Common myeloid progenitor, CD34-positive (primary cell): ENCODE results near the gene PRICKLE4.
"Not testable (repeated sequence)": the region's sequence is repeated elsewhere in the genome, so short reads cannot be mapped to it uniquely, and the experiment has no call there.

Experiments
- CTCF ChIA-PET: fragments of 350-600 bp; sonication (Branson Sonifier 250); formaldehyde crosslinking; loops from one replicate; lab custom pipeline; 2021; ENCODE audit warnings: antibody characterized with exemption; lab: Charles Lee
- POLR2A ChIA-PET: fragments of 350-600 bp; sonication (Branson Sonifier 250); formaldehyde crosslinking; loops from one replicate; lab custom pipeline; 2021; ENCODE audit warnings: antibody characterized with exemption; lab: Charles Lee
- DNase-seq, 3 donors: peaks; one replicate each; pipeline versions ENCODE4 v3.0.0 to v3.0.0-alpha.2; 2013
- H3K27ac ChIP-seq, 2 experiments: 1 replicate in 1 of 2; 2 replicates in 1 of 2; pipeline ENCODE4 v1.7.0; 2013; ENCODE audit warnings: inconsistent platforms in 2 of 2, low read length in 2 of 2, mild to moderate bottlenecking in 2 of 2, low read depth in 1 of 2, moderate library complexity in 1 of 2; ENCODE audit not compliant: severe bottlenecking in 2 of 2, insufficient read depth in 1 of 2, poor library complexity in 1 of 2
- H3K27me3 ChIP-seq, 5 experiments: replicated peaks in 2 of 5; 1 replicate in 3 of 5; 2 replicates in 2 of 5; pipeline versions ENCODE4 v1.6.1 to v1.7.0; 2013; ENCODE audit warnings: low read length in 4 of 5, mild to moderate bottlenecking in 2 of 5, moderate library complexity in 2 of 5, inconsistent platforms in 1 of 5; ENCODE audit not compliant: insufficient read depth in 5 of 5, control insufficient read depth in 4 of 5
- H3K36me3 ChIP-seq, 4 experiments: 1 replicate in 2 of 4; 2 replicates in 2 of 4; pipeline versions ENCODE4 v1.6.1 to v1.7.0; 2013; ENCODE audit warnings: low read length in 3 of 4, control low read depth in 1 of 4, mild to moderate bottlenecking in 1 of 4; ENCODE audit not compliant: control insufficient read depth in 4 of 4, insufficient read depth in 4 of 4
- H3K4me1 ChIP-seq, 4 experiments: 1 replicate in 3 of 4; 2 replicates in 1 of 4; pipeline versions ENCODE4 v1.6.1 to v1.7.1; 2013; ENCODE audit warnings: low read length in 3 of 4, mild to moderate bottlenecking in 3 of 4, control low read depth in 1 of 4, inconsistent platforms in 1 of 4, moderate library complexity in 1 of 4; ENCODE audit not compliant: control insufficient read depth in 4 of 4, insufficient read depth in 4 of 4; ENCODE audit errors: control extremely low read depth in 1 of 4
- H3K4me3 ChIP-seq, 7 experiments: 1 replicate in 4 of 7; 2 replicates in 3 of 7; pipeline versions ENCODE4 v1.5.1 to v1.7.0; 2013; ENCODE audit warnings: mild to moderate bottlenecking in 7 of 7, low read length in 6 of 7, moderate library complexity in 6 of 7, inconsistent platforms in 2 of 7, low read depth in 2 of 7, control low read depth in 1 of 7; ENCODE audit not compliant: insufficient read depth in 4 of 7, control insufficient read depth in 1 of 7; ENCODE audit errors: extremely low read depth in 1 of 7
- H3K9me3 ChIP-seq, 5 experiments: 1 replicate in 4 of 5; 2 replicates in 1 of 5; pipeline versions ENCODE4 v1.6.1 to v1.7.1; 2013; ENCODE audit warnings: low read length in 4 of 5, mild to moderate bottlenecking in 2 of 5, inconsistent platforms in 1 of 5, low read depth in 1 of 5, moderate library complexity in 1 of 5; ENCODE audit not compliant: control insufficient read depth in 4 of 5, insufficient read depth in 2 of 5; ENCODE audit errors: control extremely low read depth in 1 of 5
- WGBS: methylation state at CpG from one replicate; pipeline ENCODE4 v1.1.5; 2013; ENCODE audit not compliant: insufficient coverage; 5-methylcytosine and 5-hydroxymethylcytosine counted together

PRICKLE4 gene

DNA sequence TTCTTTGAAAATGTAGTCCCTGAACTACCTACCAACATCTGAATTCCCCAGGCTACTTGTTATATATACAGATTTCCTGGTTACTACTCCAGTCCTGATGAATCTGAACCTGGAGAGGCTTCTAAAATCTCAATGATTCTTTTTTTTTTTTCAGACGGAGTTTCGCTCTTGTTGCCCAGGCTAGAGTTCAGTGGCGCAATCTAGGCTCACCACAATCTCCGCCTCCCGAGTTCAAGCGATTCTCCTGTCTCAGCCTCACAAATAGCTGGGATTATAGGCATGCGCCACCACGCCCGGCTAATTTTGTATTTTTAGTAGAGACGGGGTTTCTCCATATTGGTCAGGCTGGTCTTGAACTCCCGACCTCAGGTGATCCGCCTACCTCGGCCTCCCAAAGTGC, 31.4 kb downstream of the PRICKLE4 start:
- POLR2A ChIA-PET: not testable (repeated sequence)
- 98% methylated on average over 7 of the region's 13 CpGs for WGBS

DNA sequence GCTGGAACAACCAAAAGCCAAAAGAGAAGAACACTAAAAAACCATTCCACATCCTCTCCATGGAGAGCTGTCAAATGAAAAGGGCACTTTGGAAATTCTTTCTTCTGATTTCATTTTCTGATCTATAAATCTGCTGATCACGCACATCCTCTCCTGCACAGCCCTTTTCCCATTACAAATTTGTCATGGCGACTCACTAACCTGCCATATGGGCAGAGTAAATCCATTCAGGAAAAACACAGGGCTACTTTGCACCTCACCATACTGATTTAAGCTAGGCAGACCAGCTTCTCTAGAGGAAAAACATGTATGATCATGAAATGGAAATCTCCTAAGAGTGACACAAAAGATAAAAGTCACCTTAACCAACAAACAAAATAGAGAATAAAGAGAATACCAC, 32.9 kb downstream of the PRICKLE4 start:
- H3K27ac ChIP-seq: no peak overlapping the region
- no peak overlapping the region for H3K4me3 ChIP-seq
- no peaks in the 10 kb centered on the region for H3K36me3 ChIP-seq
- H3K4me1 ChIP-seq: no peaks in the 10 kb centered on the region
- DNase-seq: no peak
- POLR2A ChIA-PET: no interaction called here
- WGBS: 100% methylated on average over 2 of the region's 2 CpGs
- no peaks in the 10 kb centered on the region for H3K9me3 ChIP-seq
- H3K27me3 ChIP-seq: no peaks in the 10 kb centered on the region
- CTCF ChIA-PET: interaction anchor here (0.7 to 2.1 kb wide), 3 partner anchors 26 to 42 kb away, joined by 3 to 5 read pairs (median 3); partner anchors contain the start of gene TOMM6

More for the DNA sequence above, 31.4 kb downstream of the PRICKLE4 start:
- not testable (repeated sequence) for H3K27me3 ChIP-seq, H3K27ac ChIP-seq, H3K4me3 ChIP-seq, H3K4me1 ChIP-seq, H3K36me3 ChIP-seq, H3K9me3 ChIP-seq, DNase-seq
- CTCF ChIA-PET: interaction anchor here (2.1 kb wide), 1 partner anchor 25 kb away, joined by 5 read pairs; the partner anchor contains the start of gene TOMM6

DNA sequence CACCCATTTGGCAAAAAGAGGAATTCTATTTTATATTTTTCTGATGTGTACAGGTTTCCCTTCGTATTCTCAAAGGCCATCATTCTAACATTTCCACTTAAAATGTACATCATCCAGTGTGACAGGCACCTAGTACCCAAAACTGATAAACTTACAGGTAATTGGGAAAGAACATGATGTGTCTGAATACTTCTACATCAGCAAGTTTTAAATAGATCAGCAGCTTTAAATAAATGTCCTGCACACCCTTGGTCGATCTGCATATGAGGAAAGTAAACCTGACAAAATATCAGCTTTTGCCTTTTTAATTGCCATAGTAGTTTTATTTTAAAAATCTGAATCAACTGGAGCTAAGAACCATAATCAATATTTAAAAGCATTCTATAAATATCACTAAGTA, 33.4 kb downstream of the PRICKLE4 start:
- Histone ChIP-seq H3K27ac (no peak overlapping the region), H3K36me3 (no peaks in the 10 kb centered on the region), H3K27me3 (no peaks in the 10 kb centered on the region), H3K4me1 (no peaks in the 10 kb centered on the region), H3K9me3 (no peaks in the 10 kb centered on the region), H3K4me3 (no peak overlapping the region)
- no CpG with 5 or more reads among the region's 2 CpGs for WGBS
- POLR2A ChIA-PET: no interaction called here
- CTCF ChIA-PET: interaction anchor here (0.7 to 2.1 kb wide), 4 partner anchors 27 to 228 kb away, joined by 3 to 5 read pairs (median 3); partner anchors contain the start of gene TOMM6
- no peak for DNase-seq

DNA sequence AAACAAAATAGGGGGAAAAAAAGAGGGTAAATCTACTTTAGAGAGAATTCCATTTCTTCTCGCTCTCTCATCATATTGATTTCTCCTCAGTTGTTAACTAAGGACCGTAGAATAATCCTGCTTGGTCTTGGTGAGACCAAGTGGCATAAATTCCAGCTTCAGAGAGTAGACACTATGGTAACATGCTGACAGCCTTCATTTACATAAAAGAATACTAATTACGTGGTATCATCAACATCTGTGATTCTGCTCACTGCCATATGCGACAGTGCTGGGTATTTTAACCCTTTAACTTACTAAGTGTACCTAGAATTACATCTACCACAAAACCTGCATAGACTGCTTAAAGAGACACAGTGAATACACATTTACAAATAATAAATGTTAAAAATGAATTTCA, 34.0 kb downstream of the PRICKLE4 start:
- H3K9me3 ChIP-seq: no peaks in the 10 kb centered on the region
- ChIA-PET CTCF (interaction anchor here (1.0 to 2.0 kb wide), 2 partner anchors 227 to 229 kb away, joined by 3 to 5 read pairs; no protein-coding TSS in a partner anchor), POLR2A (no interaction called here)
- no peak overlapping the region for H3K27ac ChIP-seq
- no peaks in the 10 kb centered on the region for H3K27me3 ChIP-seq
- H3K4me3 ChIP-seq: no peak overlapping the region
- no peaks in the 10 kb centered on the region for H3K36me3 ChIP-seq
- DNase-seq: no peak
- no peaks in the 10 kb centered on the region for H3K4me1 ChIP-seq
- WGBS: 84% methylated on average over 3 of the region's 4 CpGs

DNA sequence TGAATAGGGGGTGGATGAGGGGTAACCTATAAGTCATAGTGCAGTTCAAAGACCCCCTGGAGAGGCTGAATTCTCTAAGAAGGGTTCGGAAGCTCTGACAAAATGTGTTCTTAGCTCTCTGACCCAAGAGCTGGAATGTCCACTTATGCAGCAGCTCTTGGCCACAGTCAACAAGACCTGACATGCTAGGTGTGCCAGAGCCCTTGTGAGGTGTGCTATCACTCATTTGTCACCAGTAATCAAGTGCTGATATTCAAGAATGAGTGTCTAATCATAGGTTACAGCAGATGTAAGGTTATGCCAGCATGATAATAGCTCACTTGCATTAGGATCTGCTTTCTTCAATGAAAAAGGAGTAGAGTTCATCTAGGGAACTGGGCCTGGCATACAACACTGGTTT, 35.0 kb downstream of the PRICKLE4 start:
- no peaks in the 10 kb centered on the region for H3K27me3 ChIP-seq
- CTCF ChIA-PET: interaction anchor here (2.0 kb wide), 1 partner anchor 228 kb away, joined by 5 read pairs; no protein-coding TSS in a partner anchor
- POLR2A ChIA-PET: no interaction called here
- no peaks in the 10 kb centered on the region for H3K4me1 ChIP-seq
- H3K36me3 ChIP-seq: peaks cover 0 to 2% (median 0%) of the 10 kb centered on the region in 4 experiments
- H3K9me3 ChIP-seq: no peaks in the 10 kb centered on the region
- H3K4me3 ChIP-seq: no peak overlapping the region
- no peak overlapping the region for H3K27ac ChIP-seq
- no peak for DNase-seq
- 100% methylated on average over 1 of the region's 1 CpG for WGBS

DNA sequence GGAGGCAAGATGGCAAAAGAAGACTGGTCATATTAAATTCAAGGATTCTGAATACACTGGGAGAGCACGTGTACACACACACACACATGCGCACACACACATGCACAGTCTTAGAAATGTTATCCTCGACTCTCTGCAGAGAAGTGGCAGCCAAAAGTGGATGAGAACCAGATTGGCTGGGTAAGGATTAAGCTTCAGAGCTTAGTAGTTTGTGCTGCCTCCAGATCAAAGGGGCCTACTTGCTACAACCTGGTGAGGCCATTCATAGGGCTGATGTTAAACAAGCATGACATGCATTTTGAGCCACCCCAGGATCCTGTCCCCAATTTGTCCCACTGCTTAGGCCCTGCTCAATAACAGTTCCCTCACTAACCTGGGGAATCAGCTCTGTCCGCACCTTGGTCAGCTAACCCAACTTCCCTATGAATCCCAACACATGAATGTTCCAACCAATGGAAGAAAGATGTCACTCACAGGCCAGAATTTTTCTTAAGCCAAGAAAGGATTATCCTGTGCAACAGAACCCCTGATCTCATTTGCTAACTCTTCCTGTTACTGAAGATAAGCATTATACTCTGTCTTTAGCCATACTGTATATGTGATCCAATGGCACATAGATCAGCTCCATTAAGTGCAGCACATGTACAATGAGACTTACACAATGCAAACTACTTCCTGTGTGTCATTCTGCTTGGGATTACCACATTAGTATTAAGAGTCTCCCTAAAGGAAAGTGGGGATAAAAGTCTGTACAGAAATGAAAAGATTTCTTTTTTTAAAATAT, 37.9 kb downstream of the PRICKLE4 start:
- H3K27ac ChIP-seq: no peak overlapping the region
- CTCF ChIA-PET: interaction anchor here (0.9 to 1.3 kb wide), 4 partner anchors 8 to 225 kb away, joined by 3 to 4 read pairs (median 3); no protein-coding TSS in a partner anchor
- no peaks in the 10 kb centered on the region for H3K9me3 ChIP-seq
- peak in 1 of 3 donors; percentile 8 for DNase-seq
- 100% methylated on average over 3 of the region's 4 CpGs for WGBS
- peaks cover 0 to 2% (median 0%) of the 10 kb centered on the region in 4 experiments for H3K36me3 ChIP-seq
- no peaks in the 10 kb centered on the region for H3K4me1 ChIP-seq
- H3K4me3 ChIP-seq: no peak overlapping the region
- POLR2A ChIA-PET: interaction anchor here (0.5 kb wide), 1 partner anchor 124 kb away, joined by 3 read pairs; no protein-coding TSS in a partner anchor
- H3K27me3 ChIP-seq: no peaks in the 10 kb centered on the region

DNA sequence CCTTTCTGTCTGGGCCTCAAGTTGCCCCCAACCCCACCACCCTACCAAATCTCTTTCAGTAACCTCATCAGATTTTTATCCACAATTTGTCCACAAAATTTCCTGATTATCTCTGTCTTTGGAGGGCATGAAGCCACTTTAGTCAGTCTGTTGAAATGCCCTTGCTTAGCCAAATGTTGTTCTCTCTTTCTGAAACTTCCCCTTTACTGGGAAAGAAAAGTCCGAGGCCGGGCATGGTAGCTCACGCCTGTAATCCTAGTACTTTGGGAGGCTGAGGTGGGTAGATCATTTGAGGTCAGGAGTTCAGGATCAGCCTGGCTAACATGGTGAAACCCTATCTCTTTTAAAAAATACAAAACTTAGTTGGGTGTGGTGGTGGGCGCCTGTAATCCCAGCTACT, 40.7 kb downstream of the PRICKLE4 start:
- H3K36me3 ChIP-seq: peaks cover 0 to 4% (median 0%) of the 10 kb centered on the region in 4 experiments
- 100% methylated on average over 1 of the region's 4 CpGs for WGBS
- no peaks in the 10 kb centered on the region for H3K4me1 ChIP-seq
- H3K9me3 ChIP-seq: no peaks in the 10 kb centered on the region
- no peak for DNase-seq
- POLR2A ChIA-PET: no interaction called here
- H3K27ac ChIP-seq: no peak overlapping the region
- CTCF ChIA-PET: interaction anchor here (1.6 kb wide), 1 partner anchor 20 kb away, joined by 3 read pairs; no protein-coding TSS in a partner anchor
- H3K27me3 ChIP-seq: no peaks in the 10 kb centered on the region
- H3K4me3 ChIP-seq: no peak overlapping the region
